Islet precursor cell (in vitro differentiated cells): ENCODE measurements around the gene ANKRD31.

Experiments used
- DNase-seq: peaks from one replicate; pipeline ENCODE4 v3.0.0-alpha.2; 2018

ANKRD31 gene

GRCh38 chr5:75023368-75024159, 213.1 kb downstream of the ANKRD31 start:
- no peak for DNase-seq

- DNase-seq: no peak
Observed at GRCh38 chr5:75021800-75022199, 214.9 kb downstream of the ANKRD31 start.

GRCh38 chr5:75021219-75021618, 215.5 kb downstream of the ANKRD31 start:
- DNase-seq: no peak

GRCh38 chr5:75020016-75020656, 216.5 kb downstream of the ANKRD31 start:
- DNase-seq: no peak

GRCh38 chr5:75018805-75019587, 217.7 kb downstream of the ANKRD31 start:
- DNase-seq: no peak
